Mucosa of gallbladder (tissue), 1 donor: ENCODE measurements around the gene RFC5. TPM values are rescaled to one million over a fixed set of nuclear protein-coding genes. Genes with fewer than 3 reads are reported as not detected.
"Not testable (repeated sequence)": the region's sequence is repeated elsewhere in the genome, so short reads cannot be mapped to it uniquely, and the experiment has no call there.

Experiments
- DNase-seq: peaks from one replicate; pipeline ENCODE4 v3.0.0-alpha.2; 2020; ENCODE audit warnings: low spot score
- total RNA-seq: library from RNA; stranded (reverse); gene quantifications from one replicate; pipeline ENCODE4 v1.2.1, GENCODE V29; 2021
- donor health status: DM: no; HTN: no; CAD: no.

The RFC5 gene, protein sequence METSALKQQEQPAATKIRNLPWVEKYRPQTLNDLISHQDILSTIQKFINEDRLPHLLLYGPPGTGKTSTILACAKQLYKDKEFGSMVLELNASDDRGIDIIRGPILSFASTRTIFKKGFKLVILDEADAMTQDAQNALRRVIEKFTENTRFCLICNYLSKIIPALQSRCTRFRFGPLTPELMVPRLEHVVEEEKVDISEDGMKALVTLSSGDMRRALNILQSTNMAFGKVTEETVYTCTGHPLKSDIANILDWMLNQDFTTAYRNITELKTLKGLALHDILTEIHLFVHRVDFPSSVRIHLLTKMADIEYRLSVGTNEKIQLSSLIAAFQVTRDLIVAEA
- 13.4 TPM for total RNA-seq

DNA sequence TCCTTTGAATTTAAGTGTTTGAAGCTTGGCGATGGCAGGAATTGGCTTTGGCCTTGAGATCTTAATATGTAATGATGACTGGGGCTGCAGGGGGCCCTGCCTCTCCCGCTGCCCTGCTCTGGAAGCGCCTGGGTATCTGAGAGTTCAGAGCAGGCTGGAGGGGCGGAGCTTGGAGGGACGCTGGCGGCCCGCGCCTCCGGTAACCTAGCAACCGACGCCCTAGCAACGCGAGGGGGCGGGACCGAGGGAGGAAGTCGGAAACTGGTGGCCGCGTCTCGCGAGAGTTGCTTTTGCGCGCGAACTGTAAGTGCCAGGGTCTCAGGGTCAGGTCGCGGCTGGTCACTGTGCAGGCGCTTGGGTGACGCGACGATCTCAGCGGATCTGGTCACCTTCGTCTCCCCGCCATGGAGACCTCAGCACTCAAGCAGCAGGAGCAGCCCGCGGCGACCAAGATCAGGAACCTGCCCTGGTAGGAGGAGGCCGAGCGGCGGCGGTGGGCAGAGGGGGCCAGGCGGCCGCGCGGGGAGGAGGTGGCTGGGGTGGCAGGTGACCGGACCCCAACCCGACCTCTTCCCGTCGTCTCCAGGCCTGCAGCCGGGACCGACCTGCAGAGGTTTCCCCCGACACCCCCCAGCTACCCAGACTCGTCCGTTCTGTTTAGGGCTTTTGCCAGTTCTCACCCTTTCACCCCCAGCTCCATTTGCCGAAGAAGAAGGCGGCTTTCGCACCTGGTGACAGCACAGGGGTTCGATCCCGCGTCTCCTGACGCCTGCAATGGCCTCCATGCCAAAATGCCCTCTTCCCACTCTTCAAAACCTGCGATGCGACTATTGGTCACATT lies at the start of gene RFC5:
TSS of gene RFC5 (plus strand) at position 280 of the 841 bp plus-strand sequence. CDS start at position 405, 125 bp downstream.
- DNase-seq = peak; percentile 99

DNA sequence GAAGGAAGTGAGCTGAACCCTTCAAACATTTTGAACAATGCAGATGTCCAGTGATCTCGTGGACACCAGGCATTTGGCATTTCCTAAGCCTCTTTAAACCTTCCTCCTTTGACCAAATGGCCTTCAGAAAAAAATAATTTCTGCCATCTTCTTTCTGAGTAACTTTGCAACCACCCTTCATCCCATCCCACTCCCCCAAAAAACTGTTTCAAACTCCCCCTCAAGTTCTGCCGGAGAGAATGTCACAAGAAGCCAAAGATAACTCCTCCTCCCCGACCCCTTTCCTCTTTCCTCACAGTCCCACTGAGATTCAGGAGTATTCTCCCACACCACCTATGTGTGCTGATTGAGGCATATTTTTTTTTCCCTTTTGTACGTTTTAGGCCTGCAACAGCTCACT lies 49.5 kb upstream of the RFC5 start:
- no peak for DNase-seq

DNA sequence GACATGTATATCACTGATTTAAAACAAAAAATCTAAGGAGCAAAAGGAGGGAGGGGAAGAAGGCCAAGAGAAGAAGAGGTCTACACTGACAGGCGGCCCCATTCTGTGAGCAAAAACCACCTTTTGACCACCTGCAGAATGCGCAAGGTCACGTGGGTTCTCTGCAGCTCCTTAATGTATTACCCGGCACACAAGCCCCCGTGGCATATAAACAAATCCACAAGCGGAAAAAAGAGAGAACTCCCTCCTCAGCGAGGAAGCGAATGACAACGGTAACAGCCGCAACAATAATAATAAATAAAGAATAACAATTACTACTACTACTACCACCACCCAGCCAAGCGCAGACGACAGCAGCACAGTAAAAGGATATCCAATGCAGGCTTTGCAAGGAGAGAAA lies 49.0 kb upstream of the RFC5 start:
- DNase-seq = no peak

DNA sequence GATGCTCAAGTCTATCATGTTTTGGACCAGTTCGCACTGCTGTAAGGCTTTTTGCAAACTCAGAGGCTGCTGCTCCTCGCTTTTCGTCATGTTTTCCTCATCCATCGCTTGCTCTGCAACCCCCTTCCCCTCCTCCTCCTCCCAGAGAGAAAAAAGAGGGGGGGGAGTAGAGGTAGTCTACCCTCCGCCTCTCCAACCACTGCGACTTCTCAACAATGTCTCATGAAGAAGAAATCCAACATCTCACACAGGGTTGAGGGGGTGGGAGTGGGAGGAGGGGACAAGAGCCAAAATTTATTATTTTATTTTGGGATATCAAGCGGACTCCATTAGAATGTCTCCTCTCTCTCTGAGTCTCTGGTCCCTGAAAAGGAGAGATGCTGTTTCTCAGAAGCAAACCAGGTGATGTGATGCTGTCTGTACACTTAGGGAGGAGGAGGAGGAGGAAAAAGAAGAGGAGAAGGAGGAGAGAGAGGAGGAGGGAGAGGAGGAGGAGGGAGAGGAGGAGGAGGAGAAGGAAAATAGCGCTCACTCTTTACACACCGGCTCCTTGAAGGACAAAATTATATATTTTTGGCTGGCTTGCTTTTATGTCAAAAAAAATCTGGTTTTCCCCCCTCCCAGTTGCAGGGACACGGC lies 48.2 kb upstream of the RFC5 start:
- no peak for DNase-seq

DNA sequence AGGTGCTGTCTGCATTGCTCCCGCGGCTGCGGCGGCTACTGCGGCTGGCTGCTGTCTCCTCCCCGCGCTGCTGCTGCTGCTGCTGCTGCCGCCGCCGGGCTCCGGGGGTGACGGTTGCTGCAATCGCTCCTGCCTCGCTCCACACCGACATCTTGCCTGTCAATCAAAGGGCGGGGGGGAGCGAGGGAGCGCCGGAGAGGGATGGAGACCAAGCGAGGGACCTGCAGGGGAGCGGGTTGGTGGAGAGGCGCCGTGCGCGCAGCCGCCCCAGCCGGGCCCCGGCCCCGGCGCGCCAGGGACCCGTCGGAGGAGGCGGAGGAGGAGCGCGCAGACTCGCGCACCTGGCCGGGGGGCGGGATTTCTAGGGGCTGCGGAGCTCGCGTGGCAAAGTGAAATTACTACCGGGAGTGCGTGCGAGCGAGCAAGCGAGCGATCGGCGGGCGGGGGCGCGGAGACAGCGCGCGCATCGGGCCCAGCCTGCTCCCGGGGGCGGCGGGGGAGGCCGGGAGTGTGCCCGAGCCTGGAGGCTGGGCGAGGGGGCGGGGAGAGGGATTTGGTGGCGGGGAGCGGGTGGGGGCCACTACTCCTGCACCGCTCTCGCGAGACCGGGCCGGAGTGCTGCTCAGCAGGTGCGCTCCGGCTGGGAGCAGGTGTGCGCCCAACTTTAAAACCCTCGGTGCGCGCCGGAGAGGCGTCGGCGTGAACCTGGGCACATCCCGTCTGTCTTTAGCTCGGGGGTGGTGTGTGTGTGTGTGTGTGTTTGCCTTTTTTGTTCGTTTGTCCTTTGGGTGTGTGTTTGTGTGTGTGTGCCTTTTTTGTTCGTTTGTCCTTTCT lies 47.5 kb upstream of the RFC5 start, which contains the start of gene KSR2:
TSS of gene KSR2 (minus strand) at position 165 of the 834 bp plus-strand sequence. CDS start 735 bp downstream, outside the sequence.
- peak; percentile 73 for DNase-seq

DNA sequence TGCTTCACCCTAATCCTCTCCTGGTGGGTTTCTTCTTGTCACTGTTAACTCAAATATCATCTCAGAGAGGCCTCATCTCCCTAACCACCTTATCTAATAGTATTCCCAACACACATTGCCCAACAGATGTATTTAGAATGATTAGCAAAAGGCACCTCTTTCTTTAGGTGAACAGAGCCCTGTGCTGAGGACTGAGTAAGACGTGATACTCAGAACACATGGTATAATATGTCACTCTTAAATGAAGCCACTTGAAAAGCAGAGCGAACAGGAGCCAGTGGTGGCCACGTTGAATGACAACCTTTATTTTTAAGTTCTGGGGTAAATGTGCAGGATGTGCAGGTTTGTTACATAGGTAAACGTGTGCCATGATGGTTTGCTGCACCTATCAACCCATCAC lies 46.2 kb upstream of the RFC5 start:
- DNase-seq = no peak

DNA sequence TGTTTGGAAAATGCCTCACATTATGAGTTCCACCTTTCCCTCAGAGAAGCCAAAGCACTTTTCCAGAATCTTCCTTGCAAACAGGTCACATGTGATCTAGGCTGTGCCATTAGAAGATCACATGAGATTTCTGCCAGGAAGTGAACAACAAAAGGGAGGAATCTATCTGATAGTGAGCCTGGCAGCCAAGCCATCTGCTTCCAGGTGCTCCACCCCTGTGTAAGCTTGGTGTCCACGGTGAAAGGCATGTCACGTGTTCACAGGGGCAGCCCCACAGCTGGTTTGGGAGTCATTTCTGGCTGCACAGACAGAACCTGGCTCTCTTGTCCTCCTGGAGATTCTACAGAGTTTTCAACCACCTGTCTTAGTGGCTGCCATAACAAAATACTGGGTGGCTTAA lies 44.2 kb upstream of the RFC5 start:
- DNase-seq = no peak

DNA sequence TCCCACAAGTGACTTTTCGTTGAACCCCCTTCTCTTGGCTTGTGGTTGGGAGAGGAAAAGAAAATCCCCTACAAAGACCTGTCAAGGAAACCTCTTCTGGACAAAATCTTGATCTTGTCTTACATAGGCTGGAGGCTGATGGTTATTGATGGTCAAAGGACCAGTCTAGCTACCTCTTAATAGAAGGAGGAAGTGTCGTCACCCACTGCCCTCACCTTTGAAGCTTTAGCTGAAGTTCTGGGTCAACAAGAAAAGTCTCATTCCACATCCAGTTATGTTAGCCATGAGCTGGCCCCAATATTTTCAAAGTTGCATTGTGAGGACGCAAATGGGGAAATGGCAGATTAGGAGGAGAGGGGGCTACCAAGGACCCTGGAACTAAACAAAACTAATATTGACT lies 41.5 kb upstream of the RFC5 start:
- no peak for DNase-seq

DNA sequence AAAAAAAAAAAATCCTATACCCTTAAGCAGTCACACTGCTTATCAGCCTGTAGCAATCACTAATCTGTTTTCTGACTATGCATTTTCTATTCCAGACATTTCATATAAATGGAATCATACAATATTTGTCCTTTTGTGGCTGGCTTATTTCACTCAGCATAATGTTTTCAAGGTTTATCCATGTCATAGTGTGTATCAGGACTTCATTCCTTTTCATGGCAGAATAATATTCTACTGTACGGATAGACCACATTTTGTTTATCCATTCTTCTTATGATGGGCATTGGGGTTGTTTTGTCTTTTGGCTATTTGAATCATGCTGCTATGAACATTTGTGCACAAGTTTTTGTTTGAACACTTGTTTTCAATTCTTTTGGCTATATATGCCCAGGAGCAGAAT lies 39.1 kb upstream of the RFC5 start:
- DNase-seq = no peak

DNA sequence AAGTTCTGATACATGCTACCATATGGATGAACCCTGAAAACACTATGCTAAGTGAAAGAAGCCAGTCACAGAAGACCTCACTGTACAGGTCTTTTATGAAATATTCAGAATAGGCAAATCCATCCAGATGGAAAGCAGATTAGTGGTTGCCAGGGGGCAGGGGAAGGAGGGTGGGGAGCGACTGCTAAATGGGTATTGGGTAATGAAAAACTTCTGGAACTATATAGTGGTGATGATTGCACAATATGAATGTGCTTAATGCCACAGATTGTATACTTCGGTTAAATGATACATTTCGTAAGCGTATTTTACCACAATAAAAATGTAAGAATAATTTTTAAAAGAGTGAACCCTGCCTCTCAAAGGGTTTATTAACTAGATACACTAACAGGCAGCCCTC lies 35.9 kb upstream of the RFC5 start:
- DNase-seq = no peak

DNA sequence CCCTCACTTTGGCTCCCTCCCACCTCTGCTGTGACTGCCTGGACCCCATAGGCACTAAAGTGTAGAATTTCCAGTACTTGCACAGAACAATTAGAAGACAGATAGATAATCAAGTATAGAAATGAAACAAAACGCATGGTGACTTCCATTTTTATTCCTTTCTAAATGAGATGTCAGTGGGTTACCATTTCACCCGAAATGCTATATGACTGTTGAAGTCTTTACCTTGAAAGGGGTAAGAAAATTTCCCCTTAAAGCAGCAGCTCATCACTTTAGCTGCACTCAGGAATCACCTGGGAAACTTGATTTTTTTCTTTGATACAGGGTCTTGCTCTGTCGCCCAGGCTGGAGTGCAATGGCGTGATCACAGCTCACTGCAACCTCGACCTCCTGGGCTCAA lies 35.2 kb upstream of the RFC5 start:
- no peak for DNase-seq

DNA sequence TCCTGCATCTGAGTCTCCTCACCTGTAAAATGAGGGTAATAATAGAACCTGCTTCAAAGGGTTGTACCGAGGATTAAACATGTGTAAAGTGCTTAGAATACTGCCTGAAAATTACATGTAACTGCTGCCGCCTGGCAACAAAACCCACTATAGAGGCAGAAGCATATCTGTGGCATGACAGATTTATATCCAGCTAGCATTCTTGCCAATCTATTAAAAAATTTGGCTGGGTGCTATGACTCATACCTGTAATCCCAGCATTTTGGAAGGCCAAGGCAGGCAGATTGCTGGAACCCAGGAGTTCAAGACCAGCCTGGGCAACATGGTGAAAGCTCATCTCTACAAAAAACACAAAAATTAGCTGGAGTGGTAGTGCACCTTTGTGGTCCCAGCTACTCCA lies 31.3 kb upstream of the RFC5 start:
- DNase-seq = no peak

DNA sequence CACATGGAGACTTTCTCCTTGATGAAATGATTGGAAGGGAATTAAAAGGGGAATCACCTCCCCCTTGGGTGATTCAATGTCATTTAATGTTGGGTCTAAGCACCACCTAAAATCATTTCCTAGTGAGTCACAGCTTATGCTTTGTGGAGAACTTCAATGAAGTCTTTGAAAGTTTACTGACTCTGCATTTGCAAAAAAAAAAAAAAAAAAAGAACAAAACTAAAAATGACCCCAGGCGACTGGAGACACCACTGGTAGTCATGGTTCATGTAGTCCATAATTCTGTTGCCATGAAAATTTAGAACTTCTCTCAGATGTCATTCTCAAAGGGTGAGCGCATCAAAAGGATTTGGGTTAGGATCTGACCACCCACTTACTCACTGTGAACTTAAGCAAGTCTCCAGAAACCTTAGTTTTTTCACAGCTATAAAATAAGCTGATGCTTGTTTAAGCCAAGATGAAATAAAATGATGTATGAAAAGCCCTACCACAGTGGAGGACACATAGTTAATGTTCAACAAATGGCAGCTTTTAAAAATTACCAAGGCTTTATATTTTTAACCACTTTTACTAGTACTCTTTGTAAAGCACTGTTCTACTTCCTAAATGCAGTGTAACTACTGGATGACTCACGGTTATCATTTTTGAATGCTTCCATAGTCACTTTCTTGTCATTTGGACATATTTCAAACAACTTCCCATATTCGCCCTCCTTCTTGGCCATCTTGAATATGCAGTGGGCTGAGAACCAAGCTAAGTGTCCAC lies 29.6 kb upstream of the RFC5 start:
- DNase-seq = no peak

DNA sequence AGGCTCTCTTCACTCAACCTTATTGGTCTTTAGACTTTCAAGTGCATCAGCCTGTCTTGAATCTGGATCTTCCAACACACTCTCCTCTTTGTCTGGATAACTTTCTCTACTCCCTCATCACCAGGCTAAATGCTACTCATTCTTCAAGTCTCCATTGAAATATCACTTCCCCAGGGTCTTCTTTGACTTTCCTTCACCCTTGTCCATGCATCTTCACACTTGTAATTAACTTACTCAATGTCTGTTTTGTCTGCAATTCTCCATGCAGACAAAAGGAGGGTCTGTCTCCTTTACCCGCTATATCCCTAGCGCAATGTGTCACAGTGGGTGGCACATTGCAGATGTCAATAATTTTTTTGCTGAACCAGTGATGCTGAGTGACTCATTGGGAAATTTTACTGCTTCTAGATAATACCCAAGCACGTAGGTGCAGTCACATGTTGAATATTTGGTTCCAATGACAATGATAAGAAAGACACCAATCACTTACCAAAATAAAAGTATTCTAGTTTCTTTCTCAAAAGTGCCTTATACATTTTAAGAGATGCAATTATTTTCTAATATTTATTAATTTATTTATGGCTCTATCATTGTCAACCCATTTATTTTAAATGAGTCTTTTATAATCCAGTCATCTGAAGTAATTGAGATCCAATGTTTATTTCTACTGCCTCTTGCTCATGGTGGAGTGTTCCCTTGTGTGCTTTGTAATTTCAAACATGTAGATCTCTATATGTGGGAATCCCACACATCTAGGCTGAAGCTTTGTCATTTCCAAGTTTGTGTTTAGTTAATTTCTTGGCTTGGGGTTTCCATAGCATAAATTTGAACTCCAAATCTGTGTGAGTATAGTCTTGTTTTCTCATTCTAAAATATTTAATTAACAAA lies 21.7 kb upstream of the RFC5 start:
- DNase-seq = no peak

DNA sequence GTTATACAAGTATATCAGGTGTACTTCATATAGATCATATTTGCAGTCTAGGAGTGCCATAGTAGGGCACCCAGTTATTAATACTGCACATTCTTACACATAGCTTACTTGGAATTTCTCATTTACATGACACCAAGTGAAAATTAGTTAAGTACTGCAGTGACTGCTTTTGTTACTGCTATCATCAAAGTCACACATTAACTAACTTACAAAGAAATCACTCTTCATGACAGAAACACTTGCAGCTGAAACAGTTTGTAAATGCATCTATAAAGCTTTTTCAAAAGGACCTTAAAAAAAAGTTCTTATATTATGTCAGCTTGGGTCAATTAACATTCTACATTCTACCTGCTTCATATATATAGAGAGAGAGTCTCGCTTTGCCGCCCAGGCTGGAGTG lies 17.8 kb upstream of the RFC5 start:
- no peak for DNase-seq

DNA sequence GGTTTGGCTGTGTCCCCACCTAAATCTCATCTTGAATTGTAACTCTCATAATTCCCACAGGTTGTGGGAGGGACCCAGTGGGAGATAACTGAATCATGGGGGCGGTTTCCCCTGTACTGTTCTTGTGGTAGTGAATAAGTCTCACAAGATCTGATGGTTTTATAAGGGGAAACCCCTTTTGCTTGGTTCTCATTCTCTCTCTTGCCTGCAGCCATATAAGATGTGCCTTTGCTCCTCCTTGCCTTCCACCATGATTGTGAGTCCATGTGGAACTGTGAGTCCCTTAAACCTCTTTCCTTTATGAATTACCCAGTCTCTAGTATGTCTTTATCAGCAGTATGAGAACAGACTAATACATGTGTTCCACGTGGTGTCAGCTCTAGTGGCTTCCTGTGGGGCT lies 16.7 kb upstream of the RFC5 start:
- not testable (repeated sequence) for DNase-seq

DNA sequence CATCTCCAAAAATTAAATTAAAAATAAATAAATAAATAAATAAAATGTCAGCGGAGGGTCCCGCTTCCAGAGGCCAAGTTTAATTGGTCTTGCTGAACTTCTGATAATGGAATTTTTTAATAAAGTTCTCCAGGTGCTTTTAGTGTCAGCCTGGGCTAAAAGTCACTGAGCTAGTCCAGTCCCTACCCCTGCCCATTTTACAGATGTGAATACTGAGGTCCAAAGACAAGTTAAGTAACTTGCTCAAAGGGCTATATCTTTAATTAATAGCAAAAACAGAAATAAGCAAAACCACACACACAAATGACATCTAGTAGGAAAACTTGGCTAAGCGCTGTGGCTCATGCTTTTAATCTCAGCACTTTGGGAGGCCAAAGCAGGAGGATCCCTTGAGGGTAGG lies 5.6 kb upstream of the RFC5 start:
- DNase-seq = no peak

DNA sequence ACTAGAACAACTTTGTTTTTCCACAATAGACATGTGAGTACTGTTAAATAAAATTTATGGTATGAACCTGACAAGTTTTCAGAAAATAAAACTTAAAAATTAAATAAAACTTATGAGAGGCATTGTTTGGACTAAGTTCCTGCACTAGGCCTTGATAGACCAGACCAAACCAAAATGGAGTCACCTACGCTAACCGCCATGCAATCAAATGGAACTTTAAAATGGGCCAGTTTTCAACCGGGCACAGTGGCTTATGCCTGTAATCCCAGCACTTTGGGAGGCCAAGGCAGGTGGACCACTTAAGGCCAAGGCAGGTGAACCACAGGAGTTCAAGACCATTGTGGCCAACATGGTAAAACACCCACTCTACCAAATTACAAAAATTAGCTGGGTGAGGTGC lies 5.1 kb upstream of the RFC5 start:
- no peak for DNase-seq

DNA sequence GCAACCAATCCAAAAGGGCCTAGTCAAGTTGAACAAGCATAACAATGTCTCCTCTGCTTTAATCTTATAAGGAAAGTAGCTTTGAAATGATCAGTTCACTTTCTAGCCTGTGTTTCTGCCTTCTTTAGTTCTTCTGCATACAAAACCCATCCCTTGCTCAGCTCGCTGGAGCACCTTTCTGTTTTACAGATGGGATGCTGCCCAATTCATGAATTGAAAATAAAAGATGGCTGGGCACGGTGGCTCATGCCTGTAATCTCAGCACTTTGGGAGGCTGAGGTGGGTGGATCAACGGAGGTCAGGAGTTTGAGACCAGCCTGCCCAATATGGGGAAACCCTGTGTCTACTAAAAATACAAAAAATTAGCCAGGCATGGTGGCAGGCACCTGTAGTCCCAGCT lies 4.5 kb upstream of the RFC5 start:
- no peak for DNase-seq

DNA sequence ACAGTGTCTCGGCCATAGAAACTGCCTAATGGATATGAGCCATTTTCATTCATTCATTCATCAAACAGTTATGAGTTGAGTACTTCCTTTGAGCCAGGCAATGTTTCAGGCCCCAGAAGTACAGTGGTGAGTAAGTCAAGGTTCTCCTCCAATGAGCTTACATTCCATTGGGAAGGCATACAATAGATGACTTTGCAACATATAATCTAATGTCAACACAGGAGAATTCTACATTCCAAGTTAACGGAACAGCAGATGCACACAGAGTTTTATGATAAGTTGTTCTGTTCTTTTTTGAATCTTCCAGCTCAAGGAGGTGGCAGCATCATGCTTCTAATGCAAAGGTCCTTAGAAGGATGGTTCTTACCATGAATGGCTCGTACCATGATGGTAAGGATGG lies 3.2 kb upstream of the RFC5 start:
- DNase-seq = no peak
